Measurements from ENCODE around the gene TARDBP. TPM values are rescaled to one million over a fixed set of nuclear protein-coding genes. Genes with fewer than 3 reads are reported as not detected.
A peak's percentile ranks its signal among the peaks of the same experiment; 100 is the strongest.

The TARDBP gene
- total and polyA plus RNA-seq, 9 of the 15 experiments (the other 6 are each of a cell fraction or from before 2014, with no cell fraction given): 122 to 515 (median 243) TPM

GRCh38 chr1:11025618-11026017 is 13.2 kb downstream of the TARDBP start:
- Histone ChIP-seq H3K27me3 (ENCODE audit: control insufficient read depth in 2 of 2, insufficient read depth in 2 of 2, low read length in 2 of 2) (no peaks in the 10 kb centered on the region), H3K4me3 (no peak overlapping the region), H3K36me3 (ENCODE audit: control insufficient read depth, insufficient read depth, low read length) (peaks cover 67% of the 10 kb centered on the region), H3K9me1 (ENCODE audit: control insufficient read depth, insufficient read depth, low read length) (no peaks in the 10 kb centered on the region), H3K4me1 (replicated peaks in 1 of 2; ENCODE audit: control insufficient read depth in 2 of 2, insufficient read depth in 2 of 2, low read length in 2 of 2) (no peaks in the 10 kb centered on the region), H3K79me2 (ENCODE audit: control insufficient read depth, insufficient read depth, low read length) (no peaks in the 10 kb centered on the region), H3K9ac (ENCODE audit: insufficient read depth in 1 of 2, low read depth in 2 of 2, low read length in 2 of 2) (no peak overlapping the region), H4K20me1 (replicated peaks; ENCODE audit: control insufficient read depth, insufficient read depth, low read length) (no peaks in the 10 kb centered on the region), H3K4me2 (ENCODE audit: insufficient read depth, low read length) (no peak overlapping the region), H2AFZ (ENCODE audit: low read depth, low read length) (no peak overlapping the region), H3K27ac (ENCODE audit: extremely low read depth, low read depth, low read length) (no peak overlapping the region), H3K9me3 (replicated peaks; ENCODE audit: control insufficient read depth, insufficient read depth, low read depth, low read length) (no peaks in the 10 kb centered on the region)
- no TSS peak for BruUV-seq (replicated peaks)
- CTCF ChIA-PET (ENCODE audit: low intra/inter-chr PET ratio): no interaction called here
- WGBS (ENCODE audit: insufficient coverage, low coverage, missing lambda C conversion rate): 95% methylated on average over 1 of the region's 1 CpG
- in situ Hi-C loops (cut with MboI) (no loop called here), intact Hi-C loops (cut with micrococcal nuclease) (no loop called here)
- ATAC-seq (no peak), FAIRE-seq (no peak), DNase-seq (ENCODE audit: extremely low read depth in 1 of 4, low spot score in 3 of 4) (no peak)
- no peak for TF ChIP-seq DMBX1 (CRISPR knock-in tag; IDR thresholded peaks at IDR 0.05; ENCODE audit: borderline replicate concordance)
- TF ChIP-seq NRF1 (conservative IDR thresholded peaks at IDR 0.05 in 1 of 2, IDR thresholded peaks at IDR 0.05 in 1 of 2): no peak
- peak; percentile 48 for TF ChIP-seq POLR2A (conservative IDR thresholded peaks at IDR 0.05)
- TF ChIP-seq SUPT5H (IDR thresholded peaks at IDR 0.05): peak; percentile 53
- TF ChIP-seq POLR2AphosphoS2 (IDR thresholded peaks at IDR 0.05; ENCODE audit: low read length): peak; percentile 89
- TF ChIP-seq POLR2B (IDR thresholded peaks at IDR 0.05; ENCODE audit: low read depth, partially characterized antibody): peak; percentile 24
- POLR2A ChIA-PET: interaction anchor here (0.8 to 1.5 kb wide), 3 partner anchors 8 to 183 kb away, joined by 3 to 4 read pairs (median 4); no protein-coding TSS in a partner anchor

GRCh38 chr1:11026052-11026451 is 13.6 kb downstream of the TARDBP start:
- no peak overlapping the region for H3K27ac ChIP-seq (ENCODE audit: extremely low read depth, low read depth, low read length)
- no peak overlapping the region for H2AFZ ChIP-seq (ENCODE audit: low read depth, low read length)
- H3K9me3 ChIP-seq (replicated peaks; ENCODE audit: control insufficient read depth, insufficient read depth, low read depth, low read length): no peaks in the 10 kb centered on the region
- TF ChIP-seq ZNF583 (CRISPR knock-in tag; IDR thresholded peaks at IDR 0.05): no peak
- WGBS (ENCODE audit: insufficient coverage, low coverage, missing lambda C conversion rate): 89% methylated on average over 1 of the region's 1 CpG
- no peak for DNase-seq (ENCODE audit: extremely low read depth in 1 of 4, low spot score in 3 of 4)
- POLR2A ChIA-PET: interaction anchor here (0.8 to 0.9 kb wide), 2 partner anchors 10 to 183 kb away, joined by 3 to 4 read pairs; no protein-coding TSS in a partner anchor
- no peak for ATAC-seq
- FAIRE-seq: no peak
- no peak overlapping the region for H3K4me2 ChIP-seq (ENCODE audit: insufficient read depth, low read length)
- no peak overlapping the region for H3K4me3 ChIP-seq
- intact Hi-C loops (cut with micrococcal nuclease) (no loop called here), in situ Hi-C loops (cut with MboI) (no loop called here)
- H3K36me3 ChIP-seq (ENCODE audit: control insufficient read depth, insufficient read depth, low read length): peaks cover 63% of the 10 kb centered on the region
- no peaks in the 10 kb centered on the region for H3K27me3 ChIP-seq (ENCODE audit: control insufficient read depth in 2 of 2, insufficient read depth in 2 of 2, low read length in 2 of 2)
- CTCF ChIA-PET (ENCODE audit: low intra/inter-chr PET ratio): no interaction called here
- no peaks in the 10 kb centered on the region for H3K4me1 ChIP-seq (replicated peaks in 1 of 2; ENCODE audit: control insufficient read depth in 2 of 2, insufficient read depth in 2 of 2, low read length in 2 of 2)
- H3K9ac ChIP-seq (ENCODE audit: insufficient read depth in 1 of 2, low read depth in 2 of 2, low read length in 2 of 2): no peak overlapping the region
- BruUV-seq (replicated peaks): no TSS peak
- no peaks in the 10 kb centered on the region for H3K9me1 ChIP-seq (ENCODE audit: control insufficient read depth, insufficient read depth, low read length)
- H4K20me1 ChIP-seq (replicated peaks; ENCODE audit: control insufficient read depth, insufficient read depth, low read length): no peaks in the 10 kb centered on the region
- no peaks in the 10 kb centered on the region for H3K79me2 ChIP-seq (ENCODE audit: control insufficient read depth, insufficient read depth, low read length)

All from K562 (cell line).